GM19328 (cell line): ENCODE measurements around the gene PKN1.
A peak's percentile ranks its signal among the peaks of the same experiment; 100 is the strongest.
"Not testable (repeated sequence)": the region's sequence is repeated elsewhere in the genome, so short reads cannot be mapped to it uniquely, and the experiment has no call there.

ENCODE experiments used
- ATAC-seq: cut with Tn5 transposase; IDR thresholded peaks from one replicate; pipeline ENCODE4 v1.9.1; 2021; ENCODE audit warnings: mild to moderate bottlenecking, moderate library complexity; ENCODE audit not compliant: unreplicated experiment

PKN1 gene

DNA sequence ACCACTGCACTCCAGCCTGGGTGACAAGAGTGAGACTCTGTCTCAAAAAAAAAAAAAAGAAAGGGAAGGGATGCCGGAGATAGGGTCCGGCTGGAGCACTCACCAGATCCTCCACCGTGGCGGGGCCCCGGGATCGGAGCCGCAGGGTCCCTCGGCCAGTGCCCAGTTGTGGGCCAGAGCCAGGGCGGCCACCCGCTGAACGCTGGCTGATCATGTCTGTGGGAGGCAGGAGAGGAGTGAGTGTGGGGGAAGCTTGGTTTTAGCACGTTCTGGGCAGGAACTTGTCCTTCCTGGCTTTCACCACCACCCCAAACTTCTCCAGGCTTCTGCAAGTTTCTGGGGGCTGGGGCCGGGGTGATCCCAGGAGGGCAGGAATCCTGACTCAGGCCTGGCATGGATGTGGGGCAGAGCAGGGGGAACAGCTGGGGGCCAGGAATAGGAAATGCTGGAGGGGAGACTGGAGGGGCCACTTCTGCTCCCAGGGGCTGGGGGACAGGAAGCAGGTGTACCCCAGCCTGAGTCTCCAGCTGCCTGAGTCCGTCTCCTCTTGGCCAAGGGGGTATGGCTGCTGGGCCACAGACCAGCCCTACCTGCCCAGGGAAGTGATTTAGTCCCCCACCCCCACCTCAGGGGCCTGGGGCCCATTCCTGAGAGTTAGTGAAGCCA lies 46.3 kb downstream of the PKN1 start:
- no peak for ATAC-seq

DNA sequence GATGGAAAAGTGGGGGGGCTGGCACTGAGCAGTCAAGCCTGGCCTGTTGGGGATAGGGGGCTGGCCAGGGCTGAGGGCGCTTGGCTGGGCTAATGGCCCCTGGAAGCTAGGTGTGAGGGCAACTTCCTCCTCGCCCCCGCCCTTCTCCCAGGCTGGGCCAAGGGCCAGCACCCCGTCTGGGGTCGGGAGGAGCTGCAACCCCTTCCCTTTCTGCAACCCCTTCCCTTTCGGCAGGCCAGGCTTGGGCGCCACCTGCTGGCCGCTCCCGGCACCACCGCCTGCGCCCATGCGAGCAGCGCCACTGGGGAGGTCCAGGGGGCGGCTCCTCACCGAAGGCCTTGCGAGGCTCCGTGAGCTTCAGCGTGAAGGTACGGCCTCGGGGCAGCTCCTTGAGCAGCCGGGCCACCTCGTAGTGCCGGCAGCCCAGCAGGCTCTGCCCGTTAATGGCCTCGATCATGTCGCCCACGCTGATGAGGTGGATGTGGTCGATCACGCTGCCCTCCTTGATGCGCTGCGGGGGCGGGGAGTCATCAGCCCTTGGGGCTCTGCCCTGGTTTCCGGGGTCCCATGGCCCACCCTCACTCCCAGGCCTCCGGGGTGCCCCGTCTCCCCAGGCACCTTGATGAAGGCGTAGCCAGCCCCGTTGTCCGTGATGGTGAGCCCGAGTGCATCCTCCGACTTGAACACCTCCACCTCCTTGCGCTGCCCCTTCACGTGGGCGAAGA lies 47.0 kb downstream of the PKN1 start:
- ATAC-seq, result no peak

DNA sequence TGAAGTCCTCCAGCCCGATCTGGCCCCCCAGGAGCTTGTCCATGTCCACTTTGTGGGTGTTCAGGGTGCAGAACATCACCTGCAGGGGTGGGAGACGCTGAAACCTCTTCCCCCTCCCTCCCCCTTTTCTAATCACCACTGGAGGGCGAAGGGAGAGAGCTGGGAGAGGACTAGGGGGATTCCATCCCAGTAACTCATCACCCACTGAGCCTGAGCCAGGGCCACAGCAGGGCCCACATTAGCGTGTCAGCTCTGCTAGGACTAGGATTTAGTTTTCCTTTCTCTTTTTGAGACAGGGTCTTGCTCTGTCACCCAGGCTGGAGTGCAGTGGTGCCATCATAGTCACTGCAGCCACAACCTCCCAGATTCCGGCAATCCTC lies 47.6 kb downstream of the PKN1 start:
- no peak for ATAC-seq

DNA sequence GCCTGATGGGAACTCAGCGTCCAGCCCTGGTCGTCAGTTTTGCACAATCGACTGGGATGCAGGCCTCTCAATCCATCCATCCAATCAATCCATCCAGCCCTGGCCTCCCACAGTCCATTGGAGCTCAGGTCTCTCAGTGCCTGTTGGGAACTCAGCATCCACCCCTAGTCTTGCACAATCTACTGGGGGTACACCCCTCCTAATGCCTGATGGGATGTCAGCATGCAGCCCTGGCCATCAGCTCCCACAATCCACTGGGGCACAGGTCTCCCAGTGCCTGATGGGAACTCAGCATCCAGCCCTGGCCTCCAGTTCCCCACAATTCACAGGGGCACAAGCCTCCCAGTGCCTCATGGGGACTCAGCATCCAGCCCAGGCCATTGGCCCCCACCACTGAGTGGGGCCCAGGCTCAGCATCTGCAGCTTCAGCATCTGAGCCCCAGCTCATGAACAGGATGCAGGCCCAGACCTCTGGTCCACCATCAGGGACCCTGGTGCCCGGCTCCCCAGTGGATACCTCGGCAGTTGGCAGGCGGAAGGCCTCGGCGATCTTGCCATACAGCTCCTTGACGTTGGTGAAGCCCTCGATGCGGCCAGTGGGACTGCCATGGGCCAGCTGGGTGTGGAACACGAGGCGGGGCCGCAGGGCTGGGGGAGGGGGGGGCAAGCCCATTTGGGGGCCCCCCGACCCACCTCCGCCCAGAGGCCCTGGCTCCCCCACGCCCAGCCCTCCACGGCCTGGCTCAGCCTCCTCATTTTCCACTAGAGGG lies 49.3 kb downstream of the PKN1 start:
- ATAC-seq, result no peak

DNA sequence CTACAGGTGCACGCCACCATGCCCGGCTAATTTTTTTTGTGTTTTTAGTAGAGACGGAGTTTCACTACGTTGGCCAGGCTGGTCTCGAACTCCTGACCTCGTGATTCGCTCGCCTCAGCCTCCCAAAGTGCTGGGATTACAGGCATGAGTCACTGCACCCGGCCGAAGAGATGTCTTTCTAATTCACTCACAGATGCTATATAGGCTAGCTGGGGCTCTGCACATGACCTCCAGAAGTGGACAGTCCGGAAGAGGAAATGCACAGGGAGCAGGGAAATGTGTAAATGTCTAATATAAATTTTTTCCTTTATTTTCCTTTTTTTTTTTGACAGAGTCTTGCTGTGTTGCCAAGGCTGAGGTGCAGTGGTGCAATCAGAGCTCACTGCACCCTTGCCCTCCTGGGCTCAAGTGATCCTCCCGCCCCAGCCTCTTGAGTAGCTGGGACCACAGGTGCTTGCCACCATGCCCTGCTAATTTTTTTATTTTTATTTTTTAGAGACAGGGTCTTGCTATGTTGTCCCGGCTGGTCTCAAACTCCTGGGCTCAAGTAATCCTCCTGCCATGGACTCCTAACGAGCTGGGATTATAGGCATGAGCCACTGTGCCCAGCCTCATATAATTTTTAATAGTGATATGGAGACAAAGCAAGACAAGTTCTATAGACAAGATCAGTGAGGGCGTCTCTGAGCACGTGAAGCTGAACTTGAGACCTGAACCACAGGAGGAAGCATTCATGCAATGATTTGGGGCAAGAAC lies 54.4 kb downstream of the PKN1 start:
- ATAC-seq, result no peak

DNA sequence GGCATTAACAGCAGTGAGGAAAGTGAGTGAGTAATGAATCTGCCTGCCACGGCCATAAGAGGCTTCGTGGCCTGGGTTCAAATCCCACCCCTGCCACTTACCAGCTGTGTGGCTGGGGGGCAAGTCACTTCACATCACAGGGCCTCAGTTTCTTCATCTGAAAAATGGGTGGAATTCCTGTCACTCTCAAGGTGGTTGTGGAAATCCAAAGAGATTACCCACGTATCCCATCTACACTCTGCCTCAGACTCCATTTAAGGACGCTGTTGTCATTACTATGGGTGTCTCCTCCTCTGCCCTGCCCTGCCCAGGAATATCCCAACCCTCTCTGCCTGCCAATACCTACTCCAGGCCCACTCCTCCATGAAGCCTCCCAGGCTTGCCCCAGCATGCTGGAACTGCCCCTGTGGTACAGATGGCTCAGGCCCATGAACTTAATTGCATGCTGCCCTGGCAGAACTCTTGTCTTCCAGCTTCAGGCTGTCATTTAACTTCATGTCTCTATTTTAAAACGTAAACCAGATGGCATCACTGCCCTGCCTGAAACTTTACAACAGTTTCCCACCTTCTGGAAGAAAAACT lies 59.7 kb downstream of the PKN1 start:
- ATAC-seq, result no peak

DNA sequence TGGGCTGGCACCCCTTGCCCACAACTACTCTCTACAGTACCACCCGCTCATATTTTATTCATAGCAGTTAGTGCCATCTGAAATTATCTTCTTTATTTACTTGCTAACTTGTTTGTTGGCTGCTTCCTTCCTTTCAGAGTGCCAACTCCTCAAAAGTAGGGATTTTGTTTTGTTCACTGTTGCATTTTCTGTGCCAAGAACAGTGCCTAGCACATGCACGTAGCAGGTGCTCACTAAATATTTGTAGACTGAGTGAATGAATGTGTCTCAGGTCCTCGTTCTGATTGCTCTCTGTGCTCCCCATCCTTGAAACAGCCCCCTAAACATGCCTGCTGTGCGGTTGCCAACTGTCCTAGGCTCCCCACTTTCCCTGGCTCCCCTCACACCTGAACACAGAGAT lies 61.3 kb downstream of the PKN1 start:
- ATAC-seq, result no peak

DNA sequence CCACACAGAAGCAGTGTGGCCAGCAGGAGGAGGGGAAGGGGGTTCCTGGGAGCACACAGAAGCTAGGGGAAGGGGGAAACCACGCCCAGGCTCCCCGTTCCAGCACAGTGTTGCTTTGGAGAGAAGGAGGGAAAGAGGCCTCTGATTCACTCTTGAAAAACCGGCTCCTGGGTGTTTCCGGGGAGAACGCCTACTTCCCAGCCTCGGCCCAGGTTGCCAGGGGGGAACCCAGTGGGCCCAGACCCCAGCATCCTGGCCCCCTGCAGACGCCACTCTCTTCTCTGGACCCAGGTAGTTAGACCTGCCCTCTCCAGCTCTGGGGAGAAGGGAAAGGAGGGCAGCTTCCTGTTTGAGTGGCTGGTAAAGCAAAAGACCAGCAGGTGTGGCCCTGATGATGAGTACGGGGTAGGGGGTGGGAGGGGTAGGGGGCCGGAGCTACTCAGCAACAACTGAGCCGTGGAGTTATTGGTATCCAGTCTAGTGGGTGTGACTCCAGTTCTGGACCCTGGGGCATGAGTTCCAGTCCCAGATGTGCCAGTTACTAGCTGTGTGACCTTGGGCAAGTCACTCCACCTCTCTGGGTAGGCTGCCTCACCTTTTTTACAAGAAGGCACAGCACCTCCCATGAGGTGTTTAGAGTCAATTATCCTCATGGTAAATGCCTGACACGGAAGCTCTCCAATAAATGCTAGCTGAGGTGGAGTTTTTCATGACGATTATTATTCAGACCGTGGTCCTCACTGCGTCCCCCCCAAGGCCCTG lies 62.0 kb downstream of the PKN1 start:
- ATAC-seq, result no peak

DNA sequence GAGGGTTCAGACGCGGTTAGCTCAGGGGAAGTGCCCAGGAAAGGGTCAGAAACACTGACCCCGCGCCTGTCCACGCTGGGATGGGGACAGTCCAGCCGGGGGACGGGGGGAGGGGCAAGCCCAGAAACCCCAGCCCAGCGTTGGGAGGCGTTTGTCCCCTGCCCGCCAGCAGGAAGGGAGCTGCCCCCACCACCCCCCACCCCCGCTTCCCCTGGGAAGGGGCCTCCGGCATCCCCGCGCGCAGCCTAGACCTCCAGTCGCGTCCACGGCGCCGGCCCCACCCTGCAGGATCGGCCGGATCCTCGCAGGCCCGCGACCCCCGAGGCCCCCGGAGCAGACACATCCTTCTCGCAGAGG lies 62.5 kb downstream of the PKN1 start:
- no peak for ATAC-seq

DNA sequence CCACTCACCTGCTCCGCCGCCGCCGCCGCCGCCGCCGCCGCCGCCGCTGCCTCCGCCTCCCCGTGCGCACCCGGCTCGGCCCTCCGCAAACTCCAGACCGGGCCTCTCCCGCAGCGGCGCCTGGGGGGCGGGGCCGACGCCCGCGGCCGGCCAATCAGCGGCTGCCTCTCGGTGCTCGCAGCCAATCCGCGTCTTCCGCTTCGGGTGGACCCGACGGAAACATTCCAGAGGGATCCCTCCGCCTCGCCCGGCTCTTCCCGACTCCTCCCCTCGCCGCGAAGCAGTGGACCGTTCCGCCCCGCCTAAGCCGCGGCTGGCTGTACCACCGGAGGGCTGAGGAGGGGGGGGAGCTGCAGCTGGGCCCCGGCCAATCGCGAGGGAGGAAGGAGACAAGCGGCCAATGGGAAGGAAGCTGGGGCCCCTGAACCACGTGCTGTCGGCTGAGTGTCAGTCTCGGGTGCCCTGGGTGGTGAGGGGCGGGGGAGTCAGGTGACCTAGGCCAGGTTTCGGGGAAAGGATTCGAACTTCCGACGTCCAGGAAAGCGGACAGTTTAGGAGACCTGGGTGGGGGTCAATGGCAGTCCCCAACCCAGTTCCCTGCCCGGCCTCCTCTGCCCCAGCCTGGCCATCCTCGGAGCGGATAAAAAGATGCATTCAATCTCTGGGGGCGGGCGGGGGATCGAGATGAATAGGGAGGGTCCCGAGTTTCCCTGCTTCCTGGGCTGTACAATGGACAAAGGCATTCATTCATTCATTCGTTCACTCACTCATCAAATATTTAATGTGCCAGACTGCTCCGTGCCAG lies 63.1 kb downstream of the PKN1 start, which contains the start of gene GIPC1:
Gene GIPC1 (minus strand): TSS at position 99 of the 805 bp plus-strand sequence. CDS start 13,151 bp downstream, outside the sequence.
- peak; percentile 69 for ATAC-seq

DNA sequence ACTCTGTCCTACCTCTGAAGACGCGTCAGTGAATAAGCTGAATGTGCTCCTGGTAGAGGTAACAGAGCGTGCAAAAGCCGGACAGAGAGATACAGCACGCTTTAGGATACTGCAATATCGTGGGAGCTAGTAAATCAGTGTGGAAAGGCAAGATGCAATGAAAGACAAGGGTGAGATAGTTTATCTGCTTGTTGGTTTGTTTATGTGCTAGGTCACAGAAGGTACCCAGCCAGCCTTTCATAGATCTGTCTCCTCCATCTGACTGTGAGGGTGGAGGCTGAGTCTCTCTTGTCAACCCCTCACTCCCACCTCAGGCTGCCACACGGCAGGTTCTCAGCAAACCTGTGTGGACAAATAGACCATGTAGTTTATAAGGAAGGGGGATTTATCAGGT lies 63.7 kb downstream of the PKN1 start:
- no peak for ATAC-seq

DNA sequence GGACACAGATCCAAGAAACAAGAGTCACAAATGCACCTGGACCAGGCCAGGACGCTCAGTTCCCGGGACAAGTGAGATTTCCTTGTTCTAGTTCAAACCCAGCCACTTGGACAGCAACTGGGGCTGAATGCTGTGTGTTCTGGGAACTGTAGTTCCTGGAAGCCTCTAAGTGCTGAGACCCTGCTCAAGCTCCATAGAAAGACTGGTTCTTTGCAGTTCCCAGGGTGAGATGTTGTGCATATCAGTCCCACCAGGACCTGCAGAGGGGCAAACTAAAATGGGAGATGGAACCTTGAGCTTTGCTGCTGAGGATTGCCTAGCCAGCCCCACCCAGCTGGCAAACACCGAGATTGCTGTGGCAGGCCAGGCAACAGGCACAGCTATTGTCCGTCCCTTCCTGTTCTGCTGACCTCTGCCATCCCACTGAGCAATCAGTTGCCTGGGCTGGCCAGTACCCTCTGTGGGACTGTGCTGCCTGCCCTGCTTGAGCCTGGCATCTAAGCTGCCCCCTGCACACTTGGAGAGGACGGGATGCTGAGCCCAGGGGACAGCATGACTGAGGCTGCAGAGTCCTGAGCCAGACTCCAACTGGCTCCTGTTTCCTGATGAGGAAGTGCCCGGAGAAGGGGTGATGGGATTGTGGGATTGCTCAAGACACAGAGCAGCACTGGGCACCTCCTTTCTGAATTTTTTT lies 64.3 kb downstream of the PKN1 start:
- no peak for ATAC-seq

DNA sequence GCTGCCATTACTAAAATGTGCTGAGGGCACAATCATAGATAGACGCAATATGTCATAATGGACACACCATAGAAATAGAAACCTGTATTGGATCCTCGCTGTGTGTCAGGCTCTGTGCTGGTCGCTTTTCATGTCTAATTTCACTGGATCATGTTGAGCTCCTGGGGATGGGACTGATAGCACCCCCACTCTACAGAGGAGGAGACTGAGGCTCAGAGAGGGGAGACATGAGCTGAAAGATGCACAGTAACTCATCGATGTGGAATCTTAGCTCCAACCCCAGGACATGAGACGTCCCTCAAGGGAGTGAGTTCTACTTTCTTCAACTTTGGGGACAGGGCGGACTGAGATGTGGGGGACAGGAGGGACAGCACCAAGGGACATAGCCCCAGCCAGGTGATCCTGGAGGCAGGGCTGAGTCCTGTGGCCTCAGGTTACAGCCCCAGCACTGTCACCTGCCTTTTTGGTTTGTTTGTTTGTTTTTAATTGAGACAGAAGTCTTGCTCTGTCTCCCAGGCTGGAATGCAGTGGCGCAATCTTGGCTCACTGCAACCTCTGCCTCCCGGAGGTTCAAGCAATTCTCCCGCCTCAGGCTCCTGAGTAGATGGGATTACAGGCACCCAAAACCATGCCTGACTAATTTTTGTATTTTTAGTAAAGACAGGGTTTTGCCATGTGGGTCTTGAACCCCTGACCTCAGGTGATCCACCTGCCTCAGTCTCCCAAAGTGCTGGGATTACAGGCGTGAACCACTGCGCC lies 69.4 kb downstream of the PKN1 start:
- ATAC-seq, result no peak

DNA sequence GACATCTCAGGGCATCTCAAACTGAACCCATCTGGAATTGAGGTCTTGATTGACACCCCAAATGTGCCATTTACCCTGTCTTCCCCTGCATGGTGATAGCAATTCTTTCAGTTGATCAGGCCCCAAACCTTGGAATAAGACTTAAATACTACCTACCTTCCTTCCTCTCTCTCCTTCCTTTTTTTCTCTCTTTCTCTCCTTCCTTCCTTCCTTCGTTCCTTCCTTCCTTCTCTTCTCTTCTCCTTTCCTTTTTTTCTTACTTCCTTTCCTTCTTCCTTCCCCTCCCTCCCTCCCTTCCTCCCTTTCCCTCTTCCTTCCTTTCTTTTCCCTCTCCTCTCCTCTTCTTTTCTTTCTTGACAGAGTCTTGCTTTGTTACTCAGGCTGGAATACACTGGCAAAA lies 70.2 kb downstream of the PKN1 start:
- ATAC-seq, result no peak

DNA sequence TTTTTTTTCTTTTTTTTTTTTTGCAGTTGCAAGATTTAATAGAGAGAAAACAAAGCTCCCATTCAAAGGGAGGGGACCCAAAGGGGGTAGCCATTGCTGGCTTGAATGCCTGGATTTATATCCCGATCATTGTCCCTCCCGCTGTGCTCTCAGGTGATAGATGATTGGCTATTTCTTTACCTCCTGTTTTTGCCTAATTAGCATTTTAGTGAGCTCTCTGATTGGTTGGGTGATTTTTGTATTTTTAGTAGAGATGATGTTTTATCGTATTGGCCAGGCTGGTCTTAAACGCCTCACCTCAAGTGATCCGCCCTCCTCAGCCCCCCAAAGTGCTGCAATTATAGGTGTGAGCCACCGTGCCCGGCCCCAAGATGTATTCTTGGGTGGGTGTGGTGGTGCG lies 71.5 kb downstream of the PKN1 start:
- ATAC-seq, result not testable (repeated sequence)

DNA sequence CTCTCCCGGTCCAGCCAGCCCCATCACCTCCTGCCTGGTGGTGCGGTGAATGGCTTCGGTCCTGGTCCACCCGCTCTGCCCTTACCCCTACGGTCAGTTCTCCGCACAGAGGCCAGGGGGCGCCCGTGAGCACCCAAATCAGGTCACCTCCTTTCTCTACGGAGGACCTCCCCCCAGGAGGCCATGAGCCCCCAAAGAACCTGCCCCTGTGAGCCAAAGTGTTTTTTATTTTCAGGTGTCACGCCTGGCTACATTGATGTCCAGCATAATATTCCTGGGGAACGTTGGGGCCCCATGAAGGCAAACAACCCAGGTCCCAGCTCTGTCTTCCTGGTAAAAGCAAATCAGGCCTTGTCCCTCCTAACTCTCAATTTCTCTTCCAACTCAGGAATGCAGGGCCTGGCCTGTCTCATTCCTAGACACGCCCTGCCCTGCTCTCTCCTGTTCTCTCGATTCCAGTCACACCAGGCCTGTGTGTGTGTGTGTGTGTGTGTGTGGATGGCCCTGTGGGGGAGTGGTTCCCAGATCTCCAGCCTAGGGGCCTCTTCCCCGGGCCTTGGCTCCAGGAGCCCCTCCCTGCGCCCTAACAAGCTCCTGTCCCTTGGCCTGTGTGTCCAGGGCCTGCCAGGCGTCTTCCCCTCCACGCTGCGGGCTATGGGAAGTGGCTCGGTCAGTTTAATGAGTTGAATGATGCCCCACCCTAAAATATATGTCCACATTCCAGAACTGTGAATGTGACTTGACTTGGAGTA lies 72.6 kb downstream of the PKN1 start:
- ATAC-seq, result no peak
